HG03064 (cell line): Measurements from ENCODE around the gene MEIS2.

Experiments
- ATAC-seq: cut with Tn5 transposase; IDR thresholded peaks from one replicate; pipeline ENCODE4 v1.9.1; 2021; ENCODE audit warnings: low read depth; ENCODE audit not compliant: unreplicated experiment

The MEIS2 gene

GRCh38 chr15:37077623-37078351 lies 22.6 kb downstream of the MEIS2 start:
- ATAC-seq, result no peak

- ATAC-seq, result no peak
Observed at GRCh38 chr15:37076543-37076942, 23.8 kb downstream of the MEIS2 start.

- no peak for ATAC-seq
Observed at GRCh38 chr15:37075777-37076176, 24.6 kb downstream of the MEIS2 start.

GRCh38 chr15:37072181-37072580 lies 28.2 kb downstream of the MEIS2 start:
- ATAC-seq, result no peak

- no peak for ATAC-seq
Observed at GRCh38 chr15:37071134-37071533, 29.2 kb downstream of the MEIS2 start.

GRCh38 chr15:37070686-37071085 lies 29.7 kb downstream of the MEIS2 start:
- no peak for ATAC-seq

- ATAC-seq, result no peak
Observed at GRCh38 chr15:37061996-37062395, 38.4 kb downstream of the MEIS2 start.

- ATAC-seq, result no peak
Observed at GRCh38 chr15:37059086-37059485, 41.3 kb downstream of the MEIS2 start.

- no peak for ATAC-seq
Observed at GRCh38 chr15:37058316-37058985, 41.9 kb downstream of the MEIS2 start.

GRCh38 chr15:37057831-37058230 lies 42.5 kb downstream of the MEIS2 start:
- ATAC-seq, result no peak

- no peak for ATAC-seq
Observed at GRCh38 chr15:37057256-37057655, 43.1 kb downstream of the MEIS2 start.

GRCh38 chr15:37056177-37057121 lies 43.9 kb downstream of the MEIS2 start:
- ATAC-seq, result no peak

GRCh38 chr15:37055481-37055880 lies 44.9 kb downstream of the MEIS2 start:
- no peak for ATAC-seq

- ATAC-seq, result no peak
Observed at GRCh38 chr15:37054336-37054735, 46.0 kb downstream of the MEIS2 start.

GRCh38 chr15:37053166-37053565 lies 47.2 kb downstream of the MEIS2 start:
- no peak for ATAC-seq

- ATAC-seq, result no peak
Observed at GRCh38 chr15:37050345-37050744, 50.0 kb downstream of the MEIS2 start.

- no peak for ATAC-seq
Observed at GRCh38 chr15:37046876-37047614, 53.3 kb downstream of the MEIS2 start.

- ATAC-seq, result no peak
Observed at GRCh38 chr15:37045859-37046740, 54.2 kb downstream of the MEIS2 start.

GRCh38 chr15:37044915-37045648 lies 55.3 kb downstream of the MEIS2 start:
- no peak for ATAC-seq
